Right kidney (tissue), 1 donor: Measurements from ENCODE around the gene SLU7.
"Not testable (repeated sequence)": the region's sequence is repeated elsewhere in the genome, so short reads cannot be mapped to it uniquely, and the experiment has no call there.

ENCODE experiments used
- DNase-seq: peaks from one replicate; pipeline ENCODE4 v3.0.0-alpha.2; 2016

Gene SLU7

DNA sequence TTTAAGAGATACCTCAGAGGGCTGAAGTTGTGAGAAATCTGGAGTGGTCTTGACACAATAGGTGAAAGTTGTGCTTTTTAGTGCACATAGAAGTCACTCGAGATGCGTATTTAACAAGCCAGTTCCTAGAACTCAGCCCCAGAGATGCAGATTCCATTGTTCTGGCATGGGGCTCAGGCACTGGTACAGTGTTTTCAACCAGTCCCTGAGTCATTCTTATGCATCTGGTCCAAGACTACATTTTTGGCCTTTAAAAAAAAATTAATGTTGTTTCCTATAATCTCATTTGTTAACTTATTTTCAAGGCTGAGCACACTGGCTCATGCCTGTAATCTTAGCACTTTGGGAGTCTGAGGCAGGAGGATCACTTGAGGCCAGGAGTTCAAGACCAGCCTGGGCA is 32.4 kb upstream of the SLU7 start:
- no peak for DNase-seq

DNA sequence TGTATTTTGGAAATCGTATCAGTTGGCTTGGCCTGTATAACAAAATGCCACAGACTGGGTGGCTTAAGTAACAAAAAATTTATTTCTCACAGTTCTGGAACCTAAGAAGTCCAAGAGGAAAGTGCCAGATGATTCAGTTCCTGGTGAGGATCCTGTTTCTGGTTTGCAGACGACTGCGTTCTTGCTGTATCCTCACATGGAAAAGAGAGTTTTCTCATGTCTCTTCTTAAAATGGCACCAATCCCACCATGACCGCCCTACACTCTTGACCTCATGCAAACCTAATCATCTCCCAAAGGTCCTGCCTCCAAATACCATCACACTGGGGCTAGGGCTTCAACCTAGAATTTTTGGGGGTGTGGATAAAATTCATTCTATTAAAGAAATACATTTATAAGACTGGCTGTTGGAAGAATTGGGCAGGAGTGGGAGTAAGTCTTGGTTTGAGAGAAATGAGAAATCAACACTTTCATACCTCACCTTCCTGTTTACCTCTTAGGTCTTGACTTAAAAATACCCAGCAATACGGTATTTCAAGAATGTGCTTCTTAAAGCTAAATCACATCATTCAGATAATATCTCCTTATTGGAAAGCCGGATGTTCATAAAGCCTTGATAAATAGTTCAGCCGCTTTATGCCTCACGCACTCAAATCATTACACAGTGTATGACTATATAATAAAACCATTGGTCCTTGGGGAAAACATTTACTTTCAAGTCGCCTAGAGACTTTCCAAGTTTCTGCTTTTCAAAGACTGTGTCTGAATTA is 31.5 kb upstream of the SLU7 start:
- no peak for DNase-seq

DNA sequence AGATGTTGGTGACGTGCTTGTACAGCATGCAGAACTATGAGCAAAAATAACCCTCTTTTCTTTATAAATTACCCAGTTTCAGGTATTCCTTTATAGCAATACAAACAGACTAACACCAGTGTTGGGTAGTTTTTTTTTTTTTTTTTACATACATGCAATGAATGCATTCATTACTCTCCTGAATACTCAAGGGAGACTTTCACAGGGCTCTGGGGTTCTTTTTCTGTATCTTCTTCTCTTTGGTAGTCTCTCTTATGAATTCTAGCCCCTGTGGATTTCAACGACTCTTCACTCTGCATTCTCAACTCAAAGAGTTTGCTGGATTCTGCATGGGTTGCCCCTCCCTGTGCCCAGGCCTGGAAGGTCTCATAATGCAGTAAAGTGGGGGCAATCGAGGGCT is 30.6 kb upstream of the SLU7 start:
- no peak for DNase-seq

DNA sequence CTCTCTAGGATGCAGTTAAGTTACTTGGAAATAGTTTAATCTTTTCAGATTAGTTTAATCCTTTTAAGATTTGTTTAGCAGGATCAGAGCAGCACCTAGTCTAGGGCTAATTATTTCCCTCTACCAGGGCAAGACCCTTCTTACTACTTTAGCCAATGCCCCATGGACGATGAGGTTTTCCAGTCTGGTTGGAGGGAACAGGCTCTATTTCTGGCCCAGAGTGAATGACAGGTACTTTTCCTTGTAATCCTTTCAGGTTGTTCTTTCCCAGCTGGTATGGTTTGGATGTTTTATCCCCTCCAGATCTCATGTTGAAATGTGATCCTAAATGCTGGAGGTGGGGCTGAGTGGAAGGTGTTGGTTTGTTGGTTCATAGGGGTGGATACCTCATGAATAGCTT is 30.0 kb upstream of the SLU7 start:
- no peak for DNase-seq

DNA sequence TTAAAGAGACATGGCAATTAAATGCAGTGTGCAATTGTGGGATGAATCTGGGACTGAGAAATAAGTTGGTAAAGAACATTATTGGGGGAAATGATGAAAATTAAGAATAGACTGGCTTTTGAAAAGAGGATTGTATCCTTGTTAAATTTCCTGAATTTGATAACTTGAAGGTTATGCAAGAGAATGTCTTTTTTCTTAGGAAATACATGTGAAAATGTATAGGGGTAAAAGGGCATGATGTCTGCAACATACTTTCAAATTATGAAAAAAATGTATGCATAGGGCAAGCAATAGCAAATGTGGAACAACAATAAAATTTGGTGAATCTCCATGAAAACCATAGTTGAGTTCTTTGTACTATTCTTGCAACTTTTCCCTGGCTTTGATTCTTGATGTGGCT is 26.9 kb upstream of the SLU7 start:
- DNase-seq = no peak

DNA sequence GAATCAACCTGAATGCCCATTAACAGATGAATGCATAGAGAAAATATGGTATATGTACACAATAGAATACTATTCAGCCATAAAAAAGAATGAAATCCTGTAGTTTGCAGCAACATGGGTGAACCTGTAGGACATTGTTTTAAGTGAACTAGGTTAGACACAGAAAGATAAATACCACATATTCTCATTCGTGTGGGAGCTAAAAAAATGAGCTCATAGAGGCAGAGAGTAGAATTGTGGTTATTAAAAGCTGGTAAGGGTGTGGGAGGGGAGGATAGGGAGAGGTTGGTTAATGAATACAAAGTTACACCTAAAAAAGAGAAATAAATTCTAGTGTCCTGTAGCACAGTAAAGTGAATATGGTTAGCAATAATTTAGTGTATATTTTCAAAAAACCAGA is 26.3 kb upstream of the SLU7 start:
- no peak for DNase-seq

DNA sequence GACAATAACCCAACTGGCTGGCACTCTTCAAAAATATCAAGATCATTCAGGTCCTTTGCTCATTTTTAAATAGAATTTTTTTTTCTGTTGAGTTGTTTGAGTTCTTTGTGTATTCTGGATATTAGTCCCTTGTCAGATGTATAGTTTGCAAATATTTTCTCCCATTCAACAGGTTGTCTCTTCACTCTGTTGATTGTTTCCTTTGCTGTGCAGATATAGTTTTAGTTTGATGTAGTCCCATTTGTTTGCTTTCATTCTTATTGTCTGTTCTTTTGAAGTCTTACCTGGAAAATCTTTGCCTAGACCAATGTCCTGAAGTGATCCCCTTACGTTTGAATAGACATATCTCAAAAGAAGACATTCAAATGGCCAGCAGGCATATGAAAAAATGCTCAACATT is 25.5 kb upstream of the SLU7 start:
- DNase-seq = no peak

DNA sequence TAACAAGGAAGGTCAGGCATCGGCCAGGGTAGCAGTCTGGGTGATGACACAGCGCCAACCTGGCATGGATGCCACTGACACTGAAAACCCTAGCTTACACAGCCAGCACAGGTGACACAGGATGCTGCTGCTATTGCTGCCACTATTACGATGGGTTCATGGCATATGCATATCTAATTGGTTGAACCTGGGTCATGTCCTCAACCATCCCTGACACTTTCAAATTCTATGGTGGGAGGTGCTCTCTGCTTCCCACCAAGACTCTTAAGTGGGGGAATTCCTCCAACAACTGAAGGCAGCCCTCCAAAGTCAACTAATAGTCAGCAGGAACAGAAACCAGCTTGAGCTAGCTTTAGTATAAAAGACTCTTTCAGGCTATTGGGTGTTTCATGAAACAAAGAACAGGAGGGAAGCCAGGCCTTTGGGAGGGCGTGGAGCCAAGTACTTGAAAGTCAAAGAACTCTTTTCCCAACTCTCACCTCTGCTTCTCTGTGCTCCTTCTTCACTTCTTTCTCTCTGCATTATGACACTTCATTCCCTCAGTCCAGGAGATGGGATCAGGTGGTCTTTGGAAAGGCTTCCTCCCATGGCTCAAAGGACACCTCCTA is 24.0 kb upstream of the SLU7 start:
- no peak for DNase-seq

DNA sequence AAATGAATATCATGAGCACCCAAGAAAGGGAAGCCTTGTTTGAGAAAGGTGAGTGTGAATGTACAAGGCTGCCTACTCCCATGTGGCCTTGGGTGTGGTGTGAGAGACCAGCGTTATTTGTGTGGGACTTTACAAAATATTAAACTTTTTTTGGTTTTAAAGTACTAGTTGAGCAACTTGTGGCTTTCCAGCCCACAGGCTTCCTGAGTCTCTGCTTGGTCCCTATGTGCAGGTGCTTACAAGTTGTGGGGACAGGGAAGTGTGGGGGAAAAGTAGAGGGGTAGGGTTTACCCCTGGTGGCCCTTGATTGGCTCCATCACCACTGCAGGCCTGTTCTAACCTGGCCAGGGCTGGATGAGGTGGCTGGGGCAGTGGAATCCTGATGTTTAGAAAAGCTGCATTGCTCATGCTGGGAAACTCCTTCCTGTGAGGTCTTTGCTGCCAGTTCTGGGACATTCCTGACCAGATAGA is 22.5 kb upstream of the SLU7 start:
- DNase-seq = no peak

DNA sequence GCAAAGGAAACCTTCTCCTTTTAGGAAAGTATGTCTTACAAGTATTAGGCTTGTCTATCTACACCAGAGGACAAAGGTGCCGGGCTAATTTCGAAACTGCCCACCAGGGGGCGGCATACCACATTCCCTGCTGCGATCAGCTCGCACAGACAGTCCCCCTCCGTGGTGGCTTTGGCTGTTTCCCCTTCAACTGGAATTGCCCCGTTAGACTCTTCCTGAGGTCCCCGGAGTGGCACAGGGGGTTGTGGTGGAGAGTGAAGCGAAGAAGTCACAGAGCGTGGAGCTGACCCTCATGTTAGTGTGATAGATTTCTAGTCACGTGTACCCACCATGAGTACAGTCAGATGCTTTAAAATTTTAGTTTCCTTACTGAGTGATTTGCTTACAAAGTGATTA is 20.3 kb upstream of the SLU7 start:
- peak; percentile 81 for DNase-seq

DNA sequence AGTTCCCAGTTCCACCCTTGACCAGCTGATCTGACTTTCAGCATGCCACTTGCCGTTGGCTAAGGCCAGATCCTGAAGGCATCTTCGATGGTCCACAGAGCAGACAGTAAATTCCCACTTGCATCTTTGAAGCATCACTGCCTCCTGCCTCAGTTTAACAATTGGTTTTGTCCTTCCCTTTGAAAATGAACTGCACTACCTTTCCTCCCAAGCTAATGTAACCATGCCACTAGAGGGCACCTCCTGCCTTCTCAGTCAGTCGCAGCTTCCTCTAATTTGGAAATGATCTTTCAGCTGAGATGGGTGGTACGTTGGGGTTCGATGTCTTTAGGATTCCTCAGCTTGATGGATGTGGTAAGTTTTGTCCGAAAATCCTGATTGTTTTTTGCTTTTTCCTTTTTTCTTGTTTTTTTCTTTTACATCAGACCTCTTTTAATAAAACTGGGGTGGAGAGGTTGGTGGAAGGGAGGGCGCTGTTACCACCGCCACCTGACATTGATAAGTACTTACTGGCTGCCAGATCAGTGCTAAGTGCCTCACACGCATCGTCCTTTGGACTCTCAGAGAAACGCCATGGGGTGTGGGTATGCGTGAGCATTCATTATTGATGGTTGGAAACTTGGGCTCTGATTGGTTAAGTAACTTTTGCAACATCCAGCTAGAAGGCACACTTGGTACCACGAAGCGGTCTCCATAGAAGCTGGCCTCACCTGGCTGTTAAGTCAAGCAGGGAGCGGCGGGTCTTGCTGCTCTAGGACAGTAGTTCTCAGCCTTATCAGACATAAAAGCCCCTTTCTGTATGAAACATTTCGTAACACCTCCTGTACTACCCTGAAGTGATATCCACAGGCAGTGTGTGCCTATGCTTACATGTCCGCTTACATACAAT is 19.7 kb upstream of the SLU7 start:
- DNase-seq = peak; percentile 71

DNA sequence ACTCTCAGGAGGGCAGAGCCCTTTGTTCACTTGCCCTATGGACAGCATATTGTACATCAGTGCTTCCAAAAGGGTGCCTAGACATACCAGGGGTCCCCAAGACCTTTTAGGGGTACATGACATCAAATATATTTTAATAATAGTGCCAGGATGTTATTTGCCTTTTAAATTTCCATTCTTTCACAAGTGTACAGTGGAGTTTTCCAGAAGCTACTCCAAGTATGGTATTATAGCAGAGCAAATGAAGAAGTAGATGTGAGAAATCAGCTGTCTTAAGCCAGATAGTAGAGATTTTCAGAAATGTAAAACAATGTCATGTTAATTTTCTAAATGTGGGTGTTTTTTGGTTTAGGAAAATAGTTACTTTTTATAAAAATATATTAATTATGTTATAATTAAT is 18.4 kb upstream of the SLU7 start:
- DNase-seq = no peak

DNA sequence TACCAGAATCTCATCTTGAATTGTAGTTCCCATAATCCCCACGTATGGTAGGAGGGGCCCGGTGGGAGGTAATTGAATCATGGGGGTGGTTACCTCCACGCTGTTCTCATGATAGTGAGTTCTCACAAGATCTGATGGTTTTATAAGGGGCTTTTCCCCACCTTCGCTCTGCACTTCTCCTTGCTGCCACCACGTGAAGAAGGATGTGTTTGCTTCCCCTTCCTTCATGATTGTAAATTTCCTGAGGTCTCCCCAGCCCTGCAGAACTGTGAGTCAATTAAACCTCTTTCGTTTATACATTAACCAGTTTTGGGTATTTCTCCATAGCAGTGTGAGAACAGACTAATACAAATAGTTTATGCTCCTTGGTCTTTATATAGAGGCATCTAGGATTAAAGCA is 17.8 kb upstream of the SLU7 start:
- not testable (repeated sequence) for DNase-seq

DNA sequence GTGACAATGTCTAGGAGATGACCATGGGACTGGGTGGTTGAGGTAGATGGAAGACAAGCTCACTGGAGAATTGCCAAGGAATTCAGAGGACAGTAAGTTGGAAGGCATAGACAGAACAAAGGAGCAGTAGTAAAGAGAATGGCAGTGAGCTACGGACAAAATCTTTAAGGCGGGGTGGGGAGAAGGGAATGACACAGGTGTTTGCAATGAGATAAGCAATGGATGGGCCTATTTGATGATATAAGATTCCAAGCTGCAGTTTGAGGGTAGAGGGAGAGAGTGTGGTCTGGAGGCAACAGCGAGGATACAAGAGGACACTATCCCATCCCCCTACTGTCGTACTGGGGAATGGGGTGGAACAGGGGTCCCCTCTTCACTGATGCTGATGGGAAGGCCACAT is 17.1 kb upstream of the SLU7 start:
- DNase-seq = no peak

DNA sequence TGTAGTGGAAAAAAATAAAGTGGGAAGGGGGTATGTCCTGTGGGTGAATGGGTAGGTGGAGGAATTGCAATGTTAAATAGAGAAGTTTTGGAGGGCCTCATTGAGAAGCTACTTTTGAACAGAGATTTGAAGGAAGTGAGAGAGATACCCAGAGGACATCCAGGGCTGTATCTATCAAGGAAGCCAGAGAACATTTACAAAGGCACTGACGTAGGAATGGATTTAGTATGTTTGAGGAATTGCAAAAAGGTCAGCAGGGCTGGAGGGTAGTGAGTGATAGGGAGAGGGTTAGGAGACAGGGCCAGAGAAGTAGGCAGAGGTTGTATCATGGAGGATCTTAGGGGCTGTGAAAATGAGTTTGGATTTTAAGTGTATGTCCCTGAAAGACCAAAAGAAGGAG is 16.7 kb upstream of the SLU7 start:
- no peak for DNase-seq

DNA sequence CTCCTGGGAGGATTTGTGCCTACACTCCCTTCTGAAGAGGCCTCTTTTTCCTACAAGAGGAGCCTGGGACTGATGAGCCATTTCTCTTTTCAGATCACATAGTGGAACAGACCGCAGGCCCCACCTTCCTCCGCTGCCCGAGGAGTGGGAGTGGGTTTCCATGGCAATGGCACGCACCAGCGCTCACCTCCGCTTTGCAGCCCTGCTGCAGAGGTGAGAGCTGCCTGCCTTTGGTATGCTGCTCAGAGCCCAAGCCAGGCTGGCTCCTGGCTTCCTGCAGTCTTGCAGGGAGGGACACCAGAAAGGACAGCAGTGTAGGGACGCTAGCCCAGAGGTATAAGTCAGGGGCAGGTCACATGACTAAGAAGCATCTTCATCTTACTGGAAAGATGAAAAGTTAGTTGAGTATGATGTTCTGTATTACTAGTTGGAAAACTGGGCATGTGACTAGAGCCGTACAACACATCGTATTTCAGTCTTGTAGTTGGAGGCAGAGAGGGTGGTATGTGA is 15.2 kb upstream of the SLU7 start:
- peak; percentile 75 for DNase-seq

DNA sequence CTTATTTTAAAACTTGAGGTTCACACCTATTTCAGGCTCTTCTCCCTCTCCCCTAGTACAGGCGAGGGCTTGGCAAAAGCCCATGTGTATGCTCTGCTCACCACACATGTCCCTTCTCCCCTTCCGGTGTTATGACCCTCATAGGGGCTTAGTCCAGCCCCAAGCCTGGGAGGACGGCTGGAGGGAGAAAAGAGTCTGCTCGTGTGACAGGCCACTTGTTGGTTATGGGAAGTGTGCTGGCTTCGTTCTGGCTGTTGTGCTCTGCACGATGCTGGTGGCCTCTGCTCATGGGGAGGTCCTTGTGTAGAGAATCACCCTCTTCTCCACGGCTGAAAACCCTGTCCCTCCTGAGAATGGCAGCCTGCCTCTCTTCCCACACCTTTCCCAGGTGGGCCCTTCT is 13.9 kb upstream of the SLU7 start:
- no peak for DNase-seq

DNA sequence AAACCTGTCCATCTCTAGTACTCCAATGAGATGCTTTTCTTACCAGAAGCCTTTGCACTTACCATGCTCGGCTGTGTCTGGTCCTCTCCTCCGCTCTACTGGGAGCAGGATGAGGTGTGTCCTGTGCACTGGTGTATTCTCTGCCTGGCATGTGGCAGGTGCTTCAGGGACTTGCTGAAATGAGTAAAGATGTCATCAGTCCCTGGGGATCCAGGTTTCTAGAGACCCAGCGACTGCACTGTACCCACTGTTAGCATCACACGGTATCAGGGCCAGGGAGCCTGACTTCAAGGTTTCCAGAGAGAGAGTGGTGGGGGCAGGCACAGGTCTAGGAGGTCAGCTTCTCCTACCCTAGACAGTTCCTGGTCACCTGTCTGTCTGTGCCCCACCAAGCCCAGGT is 13.3 kb upstream of the SLU7 start:
- no peak for DNase-seq

DNA sequence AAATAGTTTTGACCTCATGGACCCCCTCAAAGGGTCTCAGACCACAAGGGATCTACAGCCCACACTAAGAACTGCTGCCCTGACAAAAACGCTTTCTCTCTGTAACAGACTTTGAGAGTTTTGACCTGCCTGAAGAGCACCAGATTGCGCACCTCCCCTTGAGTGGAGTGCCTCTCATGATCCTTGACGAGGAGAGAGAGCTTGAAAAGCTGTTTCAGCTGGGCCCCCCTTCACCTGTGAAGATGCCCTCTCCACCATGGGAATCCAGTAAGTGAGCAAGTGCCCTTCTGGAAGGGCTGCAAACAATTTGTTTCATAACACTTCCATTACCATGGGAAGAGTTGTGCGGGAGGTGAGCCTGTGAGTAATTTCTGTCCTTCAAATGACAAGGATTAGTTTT is 8.7 kb upstream of the SLU7 start:
- DNase-seq = no peak

DNA sequence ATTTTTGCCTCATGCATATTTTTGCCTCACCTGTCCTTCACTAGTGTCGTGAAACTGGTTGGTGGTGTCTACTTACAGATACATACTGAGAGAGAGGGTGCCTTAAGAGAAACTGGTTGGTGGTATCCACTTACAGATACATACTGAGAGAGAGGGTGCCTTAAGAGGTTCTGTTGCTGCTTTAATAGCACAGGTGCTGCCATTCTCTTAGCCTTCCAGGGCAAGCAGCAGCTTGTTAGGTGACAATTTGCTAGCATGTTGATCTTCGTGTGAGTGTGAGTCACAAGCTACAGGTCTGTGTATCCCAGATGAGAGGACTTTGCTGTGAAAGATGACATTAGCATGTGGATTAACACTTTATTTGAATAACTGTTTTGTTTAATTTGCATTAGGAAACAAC is 4.2 kb upstream of the SLU7 start:
- no peak for DNase-seq

DNA sequence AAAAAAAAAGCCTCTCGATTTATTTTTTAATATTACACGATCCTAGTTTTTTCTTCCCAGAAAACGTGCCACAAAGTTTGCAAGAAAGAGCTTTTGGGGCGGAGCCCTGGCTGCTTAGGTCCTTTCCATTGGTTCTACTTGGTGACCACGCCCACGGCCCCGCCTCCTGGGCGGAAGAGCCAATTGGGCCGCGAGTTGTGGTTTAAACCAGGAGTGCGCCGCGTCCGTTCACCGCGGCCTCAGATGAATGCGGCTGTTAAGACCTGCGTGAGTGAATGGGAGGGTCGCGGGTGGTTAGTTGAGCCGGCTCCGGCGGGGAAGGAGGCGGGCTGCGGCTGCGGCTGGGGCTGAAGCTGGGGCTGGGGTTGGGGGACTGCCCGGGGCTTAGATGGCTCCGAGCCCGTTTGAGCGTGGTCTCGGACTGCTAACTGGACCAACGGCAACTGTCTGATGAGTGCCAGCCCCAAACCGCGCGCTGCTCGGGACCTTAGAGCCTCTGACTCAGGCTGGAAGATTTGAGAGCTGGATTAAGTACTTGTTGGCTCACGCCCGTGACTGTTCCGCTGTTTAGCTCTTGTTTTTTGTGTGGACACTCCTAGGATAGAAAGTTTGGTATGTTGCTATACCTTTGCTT is 2.9 kb upstream of the SLU7 start, which contains the start of gene PTTG1:
Gene PTTG1, plus strand, starts transcription at position 231 of the 634 bp plus-strand sequence. CDS start 458 bp downstream, outside the sequence.
- peak; percentile 75 for DNase-seq

DNA sequence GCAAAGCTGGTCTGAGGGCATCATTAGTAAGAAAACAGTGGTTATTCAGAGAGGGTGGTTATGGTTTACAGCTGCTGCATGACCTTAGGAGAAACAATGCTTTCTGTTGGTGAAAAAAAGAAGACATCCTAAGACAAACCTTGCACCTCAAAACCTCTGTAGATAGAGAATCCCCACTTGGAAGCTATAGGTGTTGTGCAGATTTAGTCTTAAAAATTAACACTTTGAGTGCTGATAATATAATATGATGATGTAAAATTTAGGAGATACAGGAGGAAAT is 1.4 kb upstream of the SLU7 start:
- DNase-seq = no peak
